ENCODE results near the gene TTLL10.
"Not testable (repeated sequence)": the region's sequence is repeated elsewhere in the genome, so short reads cannot be mapped to it uniquely, and the experiment has no call there.

Gene TTLL10

GRCh38 chr1:1171546-1172340 is 1.9 kb upstream of the TTLL10 start:
- CTCF ChIA-PET, result no interaction called here
- DNase-seq (ENCODE audit: extremely low spot score), result no peak
- POLR2A ChIA-PET, result no interaction called here
- TF ChIP-seq BHLHE40 (IDR thresholded peaks at IDR 0.05; ENCODE audit: borderline replicate concordance) (no peak), PKNOX1 (IDR thresholded peaks at IDR 0.05) (no peak), SP1 (IDR thresholded peaks at IDR 0.05) (no peak), HDGF (IDR thresholded peaks at IDR 0.05; ENCODE audit: borderline replicate concordance) (no peak), CTBP1 (IDR thresholded peaks at IDR 0.05; ENCODE audit: borderline replicate concordance) (no peak), FOXM1 (IDR thresholded peaks at IDR 0.05; ENCODE audit: borderline replicate concordance) (no peak), FOXA1 (IDR thresholded peaks at IDR 0.05) (no peak), L3MBTL2 (conservative IDR thresholded peaks at IDR 0.05) (no peak), ZNF384 (IDR thresholded peaks at IDR 0.05) (no peak), SUZ12 (IDR thresholded peaks at IDR 0.05) (no peak), ARNT (IDR thresholded peaks at IDR 0.05) (no peak), ELF4 (IDR thresholded peaks at IDR 0.05) (no peak), TARDBP (IDR thresholded peaks at IDR 0.05) (no peak), FOXK2 (IDR thresholded peaks at IDR 0.05) (no peak), NFRKB (IDR thresholded peaks at IDR 0.05) (no peak), LEF1 (IDR thresholded peaks at IDR 0.05; ENCODE audit: borderline replicate concordance) (no peak)

- ChIA-PET CTCF (no interaction called here), POLR2A (no interaction called here)
- DNase-seq (ENCODE audit: extremely low spot score), result no peak
- TF ChIP-seq SP1 (IDR thresholded peaks at IDR 0.05) (no peak), BHLHE40 (IDR thresholded peaks at IDR 0.05; ENCODE audit: borderline replicate concordance) (no peak), FOXA1 (IDR thresholded peaks at IDR 0.05) (no peak), NFRKB (IDR thresholded peaks at IDR 0.05) (no peak), SUZ12 (IDR thresholded peaks at IDR 0.05) (no peak), CTBP1 (IDR thresholded peaks at IDR 0.05; ENCODE audit: borderline replicate concordance) (no peak), TARDBP (IDR thresholded peaks at IDR 0.05) (no peak), ELF4 (IDR thresholded peaks at IDR 0.05) (no peak), FOXK2 (IDR thresholded peaks at IDR 0.05) (no peak), PKNOX1 (IDR thresholded peaks at IDR 0.05) (no peak), ZNF384 (IDR thresholded peaks at IDR 0.05) (no peak), L3MBTL2 (conservative IDR thresholded peaks at IDR 0.05) (no peak), HDGF (IDR thresholded peaks at IDR 0.05; ENCODE audit: borderline replicate concordance) (no peak), FOXM1 (IDR thresholded peaks at IDR 0.05; ENCODE audit: borderline replicate concordance) (no peak), ARNT (IDR thresholded peaks at IDR 0.05) (no peak), LEF1 (IDR thresholded peaks at IDR 0.05; ENCODE audit: borderline replicate concordance) (no peak)
Observed at GRCh38 chr1:1173061-1173792, 453 bp upstream of the TTLL10 start.

GRCh38 chr1:1175221-1176062 is 1.8 kb downstream of the TTLL10 start:
- CTCF ChIA-PET, result no interaction called here
- POLR2A ChIA-PET, result no interaction called here
- no peak for TF ChIP-seq SP1 (IDR thresholded peaks at IDR 0.05)
- DNase-seq (ENCODE audit: extremely low spot score), result no peak

- DNase-seq (ENCODE audit: extremely low spot score); CTCF ChIA-PET; POLR2A ChIA-PET: not testable (repeated sequence)
Observed at GRCh38 chr1:1176063-1176761, 2.5 kb downstream of the TTLL10 start.

GRCh38 chr1:1176931-1177330 is 3.3 kb downstream of the TTLL10 start:
- ChIA-PET CTCF (no interaction called here), POLR2A (no interaction called here)
- no peak for TF ChIP-seq TARDBP (IDR thresholded peaks at IDR 0.05)
- TF ChIP-seq L3MBTL2 (conservative IDR thresholded peaks at IDR 0.05), result no peak
- TF ChIP-seq CTBP1 (IDR thresholded peaks at IDR 0.05; ENCODE audit: borderline replicate concordance), result no peak
- TF ChIP-seq HDGF (IDR thresholded peaks at IDR 0.05; ENCODE audit: borderline replicate concordance), result no peak
- TF ChIP-seq ZNF384 (IDR thresholded peaks at IDR 0.05), result no peak
- no peak for TF ChIP-seq FOXM1 (IDR thresholded peaks at IDR 0.05; ENCODE audit: borderline replicate concordance)
- TF ChIP-seq ARNT (IDR thresholded peaks at IDR 0.05), result no peak
- no peak for TF ChIP-seq NFRKB (IDR thresholded peaks at IDR 0.05)
- TF ChIP-seq FOXA1 (IDR thresholded peaks at IDR 0.05), result no peak
- no peak for TF ChIP-seq SUZ12 (IDR thresholded peaks at IDR 0.05)
- TF ChIP-seq FOXK2 (IDR thresholded peaks at IDR 0.05), result no peak
- TF ChIP-seq PKNOX1 (IDR thresholded peaks at IDR 0.05), result no peak
- no peak for TF ChIP-seq ELF4 (IDR thresholded peaks at IDR 0.05)
- TF ChIP-seq BHLHE40 (IDR thresholded peaks at IDR 0.05; ENCODE audit: borderline replicate concordance), result no peak
- TF ChIP-seq SP1 (IDR thresholded peaks at IDR 0.05), result no peak
- no peak for DNase-seq (ENCODE audit: extremely low spot score)

Measured in HEK293T (cell line).